ENCODE data around the gene BCL11A. TPM values are rescaled to one million over a fixed set of nuclear protein-coding genes. Genes with fewer than 3 reads are reported as not detected.

Gene BCL11A
- total and polyA plus RNA-seq, 5 donors from 2014 or later, result 0.17 to 2.0 (median 0.30) TPM; not detected in 1

DNA sequence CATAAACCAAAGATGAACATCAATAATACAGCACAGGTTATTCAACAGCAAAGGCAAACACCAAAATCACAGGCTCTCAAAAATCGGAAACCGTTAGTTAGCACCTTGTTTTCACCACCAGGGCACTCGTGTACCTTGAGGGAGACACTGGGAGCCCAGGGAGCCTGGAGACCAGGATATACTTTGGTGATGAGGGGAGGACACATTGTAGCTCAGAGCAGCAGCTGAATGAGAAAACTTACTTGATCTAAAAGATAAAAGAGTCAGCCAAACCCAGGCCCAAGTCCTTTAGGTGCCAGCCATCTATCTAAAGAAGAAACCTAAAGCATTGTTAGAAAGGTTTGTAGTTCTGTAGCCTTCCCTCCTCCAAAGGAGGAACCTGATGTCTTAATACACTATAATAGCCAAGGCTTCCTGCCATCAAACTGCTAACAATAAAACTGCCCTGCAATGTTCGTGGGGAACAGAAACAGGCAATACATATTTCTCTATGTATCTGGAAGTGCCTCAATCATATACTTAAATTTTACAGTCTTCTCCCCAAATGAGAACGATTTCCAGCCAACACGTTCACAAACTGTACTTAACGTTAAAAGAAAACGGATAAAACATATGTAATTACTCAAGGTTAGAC is 19.3 kb downstream of the BCL11A start:
- peaks cover 23% of the 10 kb centered on the region for H3K27me3 ChIP-seq (ENCODE audit: control insufficient read depth, insufficient read depth, low read length)
- no peak overlapping the region for H3K27ac ChIP-seq (ENCODE audit: insufficient read depth, low read length, poor library complexity, severe bottlenecking)
- H3K27ac Mint-ChIP-seq, result no peak overlapping the region
- peaks cover 34% of the 10 kb centered on the region for H3K27me3 Mint-ChIP-seq
- no peak overlapping the region for H3K4me3 Mint-ChIP-seq
- no peaks in the 10 kb centered on the region for H3K36me3 ChIP-seq (ENCODE audit: control insufficient read depth, insufficient read depth, low read length)
- DNase-seq, result no peak
- ATAC-seq (ENCODE audit: low read depth in 2 of 2), result no peak
- H3K36me3 Mint-ChIP-seq, result no peaks in the 10 kb centered on the region
- H3K4me1 Mint-ChIP-seq, result peaks cover 0 to 2% (median 0%) of the 10 kb centered on the region in 4 donors
- H3K4me3 ChIP-seq (ENCODE audit: low read depth, low read length), result no peak overlapping the region
- H3K9me3 ChIP-seq (ENCODE audit: control insufficient read depth in 2 of 2, low read length in 2 of 2), result no peaks in the 10 kb centered on the region
- no peaks in the 10 kb centered on the region for H3K4me1 ChIP-seq (ENCODE audit: control insufficient read depth, insufficient read depth, low read length, poor library complexity, severe bottlenecking)
- no peaks in the 10 kb centered on the region for H3K9me3 Mint-ChIP-seq

DNA sequence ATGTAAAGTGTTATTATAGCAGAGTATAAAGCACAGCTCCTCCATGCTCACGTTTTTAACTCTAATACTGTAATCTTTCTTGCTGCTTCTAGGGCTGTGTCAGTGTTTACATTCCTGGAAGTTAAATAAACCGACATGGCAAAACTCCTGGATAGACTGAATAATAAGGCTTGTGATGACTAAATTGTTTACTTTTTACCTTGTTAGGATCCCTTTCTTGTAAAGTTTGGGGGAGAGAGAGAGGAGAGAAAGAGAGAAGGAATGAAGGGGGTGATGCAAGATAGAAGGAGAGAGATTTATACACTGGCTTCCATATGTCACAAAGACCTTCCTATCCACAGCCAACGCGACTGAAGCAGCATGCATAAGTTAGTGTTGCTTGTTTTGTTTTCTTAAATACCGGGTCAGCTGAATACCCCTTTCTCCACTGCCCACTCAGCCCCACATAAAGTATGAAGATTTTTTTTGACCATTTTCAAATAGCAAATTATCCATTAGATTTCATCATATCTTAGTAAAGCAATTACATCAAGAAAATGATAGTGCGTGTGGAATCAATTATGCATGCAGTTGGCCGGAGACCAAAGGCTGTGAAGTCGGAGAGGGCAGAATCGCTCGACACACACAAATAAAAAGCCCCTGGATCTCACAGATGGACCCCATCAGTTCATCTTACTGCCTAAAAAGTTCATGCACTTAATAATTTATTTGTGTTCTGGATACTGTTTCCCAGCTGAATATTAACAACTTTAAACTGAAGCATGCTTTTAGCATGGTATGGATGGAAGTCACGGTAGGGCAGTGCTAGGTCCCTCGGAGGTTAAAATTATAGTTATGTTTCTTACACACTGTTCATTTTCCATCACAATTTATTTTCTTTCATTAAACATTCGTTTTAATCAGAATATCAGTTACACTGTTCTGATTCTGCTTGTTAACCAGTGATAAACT is 20.1 kb downstream of the BCL11A start:
- H3K36me3 ChIP-seq (ENCODE audit: control insufficient read depth, insufficient read depth, low read length), result no peaks in the 10 kb centered on the region
- H3K27ac Mint-ChIP-seq, result no peak overlapping the region

DNA sequence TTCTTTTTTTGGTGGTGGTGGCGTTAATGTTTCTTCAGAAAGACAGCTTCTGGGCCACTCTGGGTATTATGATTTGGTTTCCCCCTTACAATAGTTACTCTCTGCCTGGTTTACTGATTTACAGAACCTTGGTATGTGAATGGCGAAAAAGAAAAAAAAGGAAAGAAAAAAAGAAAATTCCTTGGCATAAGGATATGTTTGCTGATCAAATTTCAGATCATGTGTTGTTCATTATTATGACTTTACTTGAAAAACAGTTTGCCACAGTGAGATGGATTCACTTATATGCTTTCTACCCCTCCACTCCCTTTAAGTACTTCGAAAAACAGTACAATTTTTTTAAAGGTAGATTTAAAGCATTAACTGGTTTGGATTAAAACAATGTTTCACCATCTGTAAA is 21.0 kb downstream of the BCL11A start:
- Mint-ChIP-seq H3K4me1 (peaks cover 0 to 2% (median 0%) of the 10 kb centered on the region in 4 donors), H3K4me3 (no peak overlapping the region), H3K27me3 (peaks cover 32% of the 10 kb centered on the region), H3K27ac (no peak overlapping the region), H3K9me3 (no peaks in the 10 kb centered on the region), H3K36me3 (no peaks in the 10 kb centered on the region)
- Histone ChIP-seq H3K4me1 (ENCODE audit: control insufficient read depth, insufficient read depth, low read length, poor library complexity, severe bottlenecking) (no peaks in the 10 kb centered on the region), H3K27ac (ENCODE audit: insufficient read depth, low read length, poor library complexity, severe bottlenecking) (no peak overlapping the region), H3K27me3 (ENCODE audit: control insufficient read depth, insufficient read depth, low read length) (peaks cover 15% of the 10 kb centered on the region), H3K9me3 (ENCODE audit: control insufficient read depth in 2 of 2, low read length in 2 of 2) (no peaks in the 10 kb centered on the region), H3K36me3 (ENCODE audit: control insufficient read depth, insufficient read depth, low read length) (no peaks in the 10 kb centered on the region), H3K4me3 (ENCODE audit: low read depth, low read length) (no peak overlapping the region)
- ATAC-seq (ENCODE audit: low read depth in 2 of 2) (no peak), DNase-seq (no peak)

More for the DNA sequence above, 20.1 kb downstream of the BCL11A start:
- ATAC-seq (ENCODE audit: low read depth in 2 of 2) (no peak), DNase-seq (no peak)
- Histone ChIP-seq H3K9me3 (ENCODE audit: control insufficient read depth in 2 of 2, low read length in 2 of 2) (no peaks in the 10 kb centered on the region), H3K4me3 (ENCODE audit: low read depth, low read length) (no peak overlapping the region), H3K27ac (ENCODE audit: insufficient read depth, low read length, poor library complexity, severe bottlenecking) (no peak overlapping the region), H3K4me1 (ENCODE audit: control insufficient read depth, insufficient read depth, low read length, poor library complexity, severe bottlenecking) (no peaks in the 10 kb centered on the region), H3K27me3 (ENCODE audit: control insufficient read depth, insufficient read depth, low read length) (peaks cover 18% of the 10 kb centered on the region)
- no peak overlapping the region for H3K4me3 Mint-ChIP-seq
- H3K27me3 Mint-ChIP-seq, result peaks cover 34% of the 10 kb centered on the region
- H3K4me1 Mint-ChIP-seq, result peaks cover 0 to 2% (median 0%) of the 10 kb centered on the region in 4 donors
- no peaks in the 10 kb centered on the region for H3K36me3 Mint-ChIP-seq
- H3K9me3 Mint-ChIP-seq, result no peaks in the 10 kb centered on the region

DNA sequence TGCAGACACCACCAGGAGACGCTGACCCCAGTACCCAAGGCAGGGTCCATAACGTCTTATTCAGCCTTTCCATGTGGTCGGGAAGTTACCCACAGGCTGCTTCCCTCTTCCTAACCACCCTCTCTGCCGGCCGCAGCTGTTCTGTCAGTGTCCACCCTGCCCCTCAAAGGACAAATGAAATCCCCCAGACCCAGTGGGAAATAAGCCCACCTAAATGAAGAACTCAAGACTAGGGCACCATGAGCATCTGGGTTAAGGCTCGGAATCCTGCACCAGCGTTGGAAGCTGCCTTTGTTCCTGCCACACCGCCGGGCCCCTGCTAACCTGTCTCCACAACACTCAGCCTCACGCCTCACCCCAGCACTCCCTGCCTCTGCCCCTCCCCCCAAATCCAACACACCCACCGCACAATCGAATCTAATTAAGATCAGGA is 21.7 kb downstream of the BCL11A start:
- H3K27ac Mint-ChIP-seq, result peak overlapping the region in 1 of 3 donors; percentile 5
- ATAC-seq (ENCODE audit: low read depth in 2 of 2) (no peak), DNase-seq (no peak)
- peaks cover 0 to 2% (median 0%) of the 10 kb centered on the region in 4 donors for H3K4me1 Mint-ChIP-seq
- no peak overlapping the region for H3K4me3 Mint-ChIP-seq
- Histone ChIP-seq H3K9me3 (ENCODE audit: control insufficient read depth in 2 of 2, low read length in 2 of 2) (no peaks in the 10 kb centered on the region), H3K27ac (ENCODE audit: insufficient read depth, low read length, poor library complexity, severe bottlenecking) (no peak overlapping the region), H3K4me3 (ENCODE audit: low read depth, low read length) (no peak overlapping the region), H3K36me3 (ENCODE audit: control insufficient read depth, insufficient read depth, low read length) (no peaks in the 10 kb centered on the region), H3K27me3 (ENCODE audit: control insufficient read depth, insufficient read depth, low read length) (peaks cover 15% of the 10 kb centered on the region), H3K4me1 (ENCODE audit: control insufficient read depth, insufficient read depth, low read length, poor library complexity, severe bottlenecking) (no peaks in the 10 kb centered on the region)
- H3K9me3 Mint-ChIP-seq, result peaks cover 0 to 3% (median 0%) of the 10 kb centered on the region in 7 donors
- H3K27me3 Mint-ChIP-seq, result peaks cover 37% of the 10 kb centered on the region
- H3K36me3 Mint-ChIP-seq, result no peaks in the 10 kb centered on the region

DNA sequence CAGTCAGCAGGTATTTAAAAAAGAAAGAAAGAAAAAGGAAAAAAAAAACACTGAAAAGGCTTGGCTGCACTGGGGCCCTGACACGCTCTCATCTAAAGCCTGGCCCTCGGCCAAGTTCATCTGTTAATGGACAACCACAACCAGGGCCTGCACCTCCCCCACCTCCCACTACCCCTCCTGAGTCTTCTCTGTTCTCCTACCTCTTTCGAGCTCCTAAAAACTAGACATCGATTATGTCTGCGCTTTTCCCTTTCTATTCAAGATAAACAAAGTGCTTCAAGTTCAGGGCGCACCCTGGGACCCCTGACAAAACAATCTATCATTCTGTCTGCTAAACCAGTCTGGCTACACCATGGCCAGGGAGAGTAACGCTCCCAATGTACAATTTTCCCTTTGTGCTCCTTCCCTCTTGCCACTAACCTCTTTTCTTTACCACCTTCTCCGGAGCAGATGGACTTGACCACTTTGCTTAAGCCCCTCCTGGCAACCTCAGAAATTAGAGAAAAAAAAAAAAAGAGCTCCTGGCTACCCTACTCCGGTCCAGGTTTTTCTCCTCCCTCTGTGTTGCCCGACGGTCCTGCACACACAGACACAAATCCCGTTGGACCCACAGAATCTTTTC is 22.7 kb downstream of the BCL11A start:
- H3K27me3 ChIP-seq (ENCODE audit: control insufficient read depth, insufficient read depth, low read length), result peaks cover 10% of the 10 kb centered on the region
- peaks cover 0 to 3% (median 0%) of the 10 kb centered on the region in 7 donors for H3K9me3 Mint-ChIP-seq
- H3K36me3 Mint-ChIP-seq, result no peaks in the 10 kb centered on the region
- DNase-seq (no peak), ATAC-seq (ENCODE audit: low read depth in 2 of 2) (no peak)
- H3K36me3 ChIP-seq (ENCODE audit: control insufficient read depth, insufficient read depth, low read length), result no peaks in the 10 kb centered on the region
- H3K27ac Mint-ChIP-seq, result no peak overlapping the region
- no peak overlapping the region for H3K4me3 ChIP-seq (ENCODE audit: low read depth, low read length)
- peaks cover 0 to 2% (median 0%) of the 10 kb centered on the region in 4 donors for H3K4me1 Mint-ChIP-seq
- no peak overlapping the region for H3K4me3 Mint-ChIP-seq
- H3K27ac ChIP-seq (ENCODE audit: insufficient read depth, low read length, poor library complexity, severe bottlenecking), result no peak overlapping the region
- peaks cover 38% of the 10 kb centered on the region for H3K27me3 Mint-ChIP-seq
- no peaks in the 10 kb centered on the region for H3K4me1 ChIP-seq (ENCODE audit: control insufficient read depth, insufficient read depth, low read length, poor library complexity, severe bottlenecking)
- H3K9me3 ChIP-seq (ENCODE audit: control insufficient read depth in 2 of 2, low read length in 2 of 2), result no peaks in the 10 kb centered on the region

DNA sequence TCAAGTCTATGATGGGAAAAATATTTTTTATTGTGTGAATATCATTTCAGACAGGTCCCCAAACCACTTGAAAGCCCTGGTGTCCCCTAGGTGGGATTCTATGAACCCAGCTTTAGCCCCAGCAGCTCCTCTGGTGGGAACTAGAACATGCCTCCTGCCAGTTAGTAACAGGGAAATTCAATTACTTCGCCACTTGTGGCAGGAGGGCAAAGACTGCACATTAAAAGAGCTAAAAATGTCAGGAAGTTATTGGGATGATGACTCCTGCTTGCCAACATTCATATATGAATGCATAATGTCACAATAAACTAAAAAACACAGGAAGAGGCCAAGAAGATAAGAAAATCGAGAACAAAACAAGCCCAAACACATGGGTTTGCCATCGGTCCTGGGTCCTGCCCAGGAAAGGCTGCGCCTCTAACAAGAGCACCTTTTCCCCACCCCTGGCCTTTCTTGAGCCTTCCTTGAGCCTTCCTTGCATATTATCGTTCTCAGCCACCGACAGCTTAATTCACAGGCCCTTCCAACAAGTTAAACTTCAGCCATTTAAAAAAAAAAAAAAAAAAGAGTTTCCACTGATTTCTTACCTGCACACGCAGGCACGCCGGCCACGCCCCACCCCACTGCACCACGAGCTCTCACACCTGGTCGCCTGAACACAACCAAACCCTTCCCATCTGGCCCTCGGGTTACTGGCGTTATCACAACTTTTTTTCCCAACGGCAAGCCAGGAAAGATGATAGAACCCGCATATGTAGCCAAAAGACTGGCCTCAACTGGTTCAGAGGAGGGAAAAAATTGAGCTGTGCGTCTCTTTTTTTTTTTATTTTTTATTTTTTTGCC is 23.4 kb downstream of the BCL11A start:
- Mint-ChIP-seq H3K27ac (no peak overlapping the region), H3K9me3 (peaks cover 0 to 3% (median 0%) of the 10 kb centered on the region in 7 donors), H3K27me3 (peaks cover 34% of the 10 kb centered on the region), H3K36me3 (no peaks in the 10 kb centered on the region), H3K4me3 (no peak overlapping the region), H3K4me1 (peaks cover 0 to 2% (median 0%) of the 10 kb centered on the region in 4 donors)
- no peaks in the 10 kb centered on the region for H3K4me1 ChIP-seq (ENCODE audit: control insufficient read depth, insufficient read depth, low read length, poor library complexity, severe bottlenecking)
- H3K36me3 ChIP-seq (ENCODE audit: control insufficient read depth, insufficient read depth, low read length), result no peaks in the 10 kb centered on the region
- H3K4me3 ChIP-seq (ENCODE audit: low read depth, low read length), result no peak overlapping the region
- H3K27me3 ChIP-seq (ENCODE audit: control insufficient read depth, insufficient read depth, low read length), result peaks cover 8% of the 10 kb centered on the region
- H3K9me3 ChIP-seq (ENCODE audit: control insufficient read depth in 2 of 2, low read length in 2 of 2), result no peaks in the 10 kb centered on the region
- DNase-seq (no peak), ATAC-seq (ENCODE audit: low read depth in 2 of 2) (no peak)
- no peak overlapping the region for H3K27ac ChIP-seq (ENCODE audit: insufficient read depth, low read length, poor library complexity, severe bottlenecking)

Measured in CD4-positive, CD25-positive, alpha-beta regulatory T cell (primary cell).